GM18951 (cell line): Measurements from ENCODE around the gene PLSCR1.
"Not testable (repeated sequence)": the region's sequence is repeated elsewhere in the genome, so short reads cannot be mapped to it uniquely, and the experiment has no call there.

Experiments
- POLR2A ChIP-seq: IDR thresholded peaks from 4 replicates; pipeline ENCODE4 v1.6.1; 2011; ENCODE audit warnings: mild to moderate bottlenecking; ENCODE audit not compliant: insufficient read length, insufficient read depth; ENCODE audit errors: extremely low read depth
- in situ Hi-C: fragments of 300-500 bp; cut with MboI; formaldehyde crosslinking; loops from one replicate; pipeline ENCODE4 v1.12.0; 2022; ENCODE audit warnings: low sequenced_read_pairs, mixed read lengths, inconsistent platforms; ENCODE audit not compliant: unreplicated experiment

The PLSCR1 gene

GRCh38 chr3:146496726-146497125, 47.7 kb downstream of the PLSCR1 start:
- TF ChIP-seq POLR2A = no peak
- in situ Hi-C loops = no loop called here

- in situ Hi-C loops = no loop called here
- TF ChIP-seq POLR2A = no peak
These were observed 48.2 kb downstream of the PLSCR1 start for GRCh38 chr3:146496251-146496650.

GRCh38 chr3:146493761-146494160, 50.6 kb downstream of the PLSCR1 start:
- in situ Hi-C loops = no loop called here

GRCh38 chr3:146493221-146493620, 51.2 kb downstream of the PLSCR1 start:
- in situ Hi-C loops = no loop called here
- no peak for TF ChIP-seq POLR2A

More at GRCh38 chr3:146493761-146494160, 50.6 kb downstream of the PLSCR1 start:
- no peak for TF ChIP-seq POLR2A

- no peak for TF ChIP-seq POLR2A
- in situ Hi-C loops = no loop called here
These were observed 53.1 kb downstream of the PLSCR1 start for GRCh38 chr3:146491303-146491702.

GRCh38 chr3:146485297-146485696, 59.1 kb downstream of the PLSCR1 start:
- no peak for TF ChIP-seq POLR2A
- in situ Hi-C loops = no loop called here

- in situ Hi-C loops = no loop called here
- TF ChIP-seq POLR2A = no peak
These were observed 68.2 kb downstream of the PLSCR1 start for GRCh38 chr3:146476094-146476740.

- in situ Hi-C loops = not testable (repeated sequence)
These were observed 69.4 kb downstream of the PLSCR1 start for GRCh38 chr3:146474976-146475375.

- TF ChIP-seq POLR2A = no peak
- in situ Hi-C loops = no loop called here
These were observed 70.7 kb downstream of the PLSCR1 start for GRCh38 chr3:146473726-146474125.

GRCh38 chr3:146472611-146473010, 71.8 kb downstream of the PLSCR1 start:
- in situ Hi-C loops = no loop called here
- TF ChIP-seq POLR2A = no peak

GRCh38 chr3:146471012-146471411, 73.4 kb downstream of the PLSCR1 start:
- in situ Hi-C loops = no loop called here
- TF ChIP-seq POLR2A = no peak

- in situ Hi-C loops = no loop called here
These were observed 73.9 kb downstream of the PLSCR1 start for GRCh38 chr3:146470425-146470990.

GRCh38 chr3:146469150-146470017, 75.0 kb downstream of the PLSCR1 start, which contains the start of gene PLSCR2:
PLSCR2 (minus strand) TSS chr3:146469561; CDS start chr3:146459904, 9,657 bp downstream.
- in situ Hi-C loops = no loop called here
- peak; percentile 60 for TF ChIP-seq POLR2A

More at GRCh38 chr3:146470425-146470990, 73.9 kb downstream of the PLSCR1 start:
- TF ChIP-seq POLR2A = no peak
